NCI-H774 (cell line): ENCODE measurements around the gene EPYC.
A peak's percentile ranks its signal among the peaks of the same experiment; 100 is the strongest.

ENCODE experiments used
- DNase-seq: peaks from one replicate; lab custom pipeline; 2025; lab: John Stamatoyannopoulos, UW

The EPYC gene

DNA sequence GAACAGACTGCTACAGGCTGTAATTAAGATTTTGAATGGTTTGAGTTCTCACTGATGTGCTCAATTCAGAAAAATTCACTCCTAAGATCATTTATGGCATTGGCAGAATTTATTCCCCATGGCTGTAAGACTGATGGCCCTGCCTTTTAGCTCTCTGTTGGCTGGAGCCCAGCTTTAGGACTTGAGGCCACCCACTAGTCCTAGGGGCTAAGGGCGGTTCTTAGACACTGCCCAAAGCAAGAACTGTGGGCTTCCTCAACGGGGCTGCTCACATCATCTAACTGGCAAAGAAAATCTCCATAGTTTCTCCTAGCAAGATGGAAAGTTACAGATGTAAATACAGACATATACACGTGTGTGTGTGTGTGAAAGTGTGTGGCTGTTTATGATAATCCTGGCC is 46.4 kb downstream of the EPYC start:
- no peak for DNase-seq

DNA sequence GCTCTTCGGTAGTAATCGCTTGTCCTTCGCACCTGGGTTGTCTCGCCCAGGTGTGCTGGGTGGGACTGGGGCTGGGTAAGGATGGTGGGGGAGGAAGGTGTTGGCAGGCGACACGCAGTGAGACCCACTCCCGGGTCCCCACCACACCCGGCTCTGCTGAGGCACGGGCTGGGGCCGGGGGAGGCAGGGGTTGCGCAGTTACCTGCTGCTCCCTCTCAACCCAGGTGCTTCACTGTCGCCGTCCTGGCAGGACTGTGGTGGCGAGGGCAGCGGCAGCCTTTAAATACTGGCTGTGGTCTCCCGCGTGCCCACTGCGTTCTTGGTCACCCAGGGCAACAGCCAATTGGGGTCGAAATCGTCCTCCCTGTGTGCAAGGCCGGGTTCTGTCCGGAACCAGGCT is 49.9 kb downstream of the EPYC start, which contains the start of gene CCER1:
Gene CCER1 (minus strand): TSS at position 256 of the 400 bp plus-strand sequence. CDS start 434 bp downstream, outside the sequence.
- no peak for DNase-seq

DNA sequence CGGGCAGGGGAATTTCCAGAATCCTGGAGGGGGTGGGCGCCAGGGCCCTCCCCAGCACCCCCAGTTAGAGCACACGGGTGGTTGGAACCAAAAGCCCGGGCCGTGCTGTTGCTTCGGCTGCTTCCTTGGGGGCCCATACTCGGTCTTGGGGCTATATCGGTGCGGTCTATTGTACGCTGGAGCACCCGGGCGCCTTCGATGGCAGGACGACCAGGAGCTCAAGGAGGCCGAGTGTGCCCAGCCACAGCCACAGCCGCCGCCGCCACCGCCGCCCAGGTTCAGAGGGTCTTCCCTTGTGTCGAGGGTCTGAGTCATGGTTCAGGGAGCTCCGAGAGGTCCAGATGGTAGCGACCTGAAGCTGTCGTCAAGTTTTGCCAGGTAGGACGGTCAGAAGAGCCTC is 50.3 kb downstream of the EPYC start:
- no peak for DNase-seq

DNA sequence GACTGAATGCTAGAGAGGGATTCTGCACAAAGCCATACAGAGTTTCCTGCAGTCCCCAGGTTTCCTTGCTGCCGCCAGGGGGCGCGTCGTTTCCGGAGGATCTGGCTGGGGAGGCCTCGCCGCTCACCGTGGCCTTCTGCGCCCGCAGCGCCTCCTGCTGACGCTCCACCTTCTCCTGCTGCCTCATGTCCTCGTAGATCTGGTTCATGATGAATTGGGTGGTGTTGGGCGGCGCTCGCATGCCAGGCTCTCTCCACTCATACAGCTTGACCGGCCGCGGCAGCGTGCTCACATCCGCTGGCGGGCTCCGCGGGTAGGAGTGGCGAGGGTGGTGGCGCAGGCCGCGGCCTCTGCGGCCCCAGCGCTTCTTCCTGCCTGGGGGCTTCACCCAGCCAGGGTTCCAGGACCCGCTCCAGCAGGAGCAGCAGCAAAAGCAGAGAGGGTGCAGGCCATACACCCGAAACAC is 50.8 kb downstream of the EPYC start:
- no peak for DNase-seq

DNA sequence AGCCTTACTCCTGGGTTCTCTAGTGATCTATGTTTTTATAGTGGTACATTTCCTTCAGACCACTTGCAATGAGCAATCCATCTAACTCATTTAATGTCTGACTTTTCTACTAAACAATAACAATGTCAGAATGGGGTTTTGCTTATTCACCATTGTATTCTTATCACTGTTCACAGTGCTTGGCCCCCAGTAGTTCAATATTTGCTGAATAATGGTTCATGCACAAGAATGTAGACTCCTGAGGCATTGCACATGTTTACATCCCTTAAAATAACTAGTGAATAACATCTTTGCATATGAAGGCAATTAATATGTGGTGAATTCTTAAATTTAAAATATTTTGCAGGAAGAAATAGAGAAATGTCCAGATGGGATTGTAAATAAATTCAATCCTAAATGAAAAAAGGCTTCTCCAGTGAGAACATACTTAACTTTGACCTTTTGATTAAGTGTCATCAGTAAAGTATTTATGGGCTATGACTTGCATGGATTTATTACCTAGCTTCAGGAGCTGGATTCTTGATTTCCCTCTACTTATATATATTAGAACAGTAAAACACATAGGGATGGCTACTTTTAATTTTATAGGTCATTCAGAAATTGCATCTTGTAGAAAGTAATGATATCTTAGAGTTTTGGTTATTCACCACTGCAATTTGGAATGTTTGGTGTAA is 53.2 kb downstream of the EPYC start:
- no peak for DNase-seq

DNA sequence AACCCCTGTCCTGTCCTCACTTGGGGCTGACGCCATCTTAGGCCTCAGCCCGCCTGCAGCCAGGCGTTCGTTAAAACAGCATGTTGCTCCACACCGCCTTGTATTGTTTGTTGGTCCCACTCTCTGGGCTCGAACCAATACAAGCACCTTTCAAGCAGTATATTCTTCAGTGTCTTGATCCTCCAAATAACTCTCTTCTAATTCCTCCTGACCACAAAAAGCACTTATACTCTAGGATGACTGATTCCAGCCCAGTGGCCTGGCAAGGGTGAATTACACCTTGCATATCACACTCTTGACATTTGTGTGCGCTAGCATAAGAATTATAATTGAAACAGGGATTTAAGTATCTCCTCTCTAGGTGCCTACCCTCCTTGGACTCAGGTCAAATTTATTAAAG is 56.9 kb downstream of the EPYC start:
- DNase-seq, result no peak

DNA sequence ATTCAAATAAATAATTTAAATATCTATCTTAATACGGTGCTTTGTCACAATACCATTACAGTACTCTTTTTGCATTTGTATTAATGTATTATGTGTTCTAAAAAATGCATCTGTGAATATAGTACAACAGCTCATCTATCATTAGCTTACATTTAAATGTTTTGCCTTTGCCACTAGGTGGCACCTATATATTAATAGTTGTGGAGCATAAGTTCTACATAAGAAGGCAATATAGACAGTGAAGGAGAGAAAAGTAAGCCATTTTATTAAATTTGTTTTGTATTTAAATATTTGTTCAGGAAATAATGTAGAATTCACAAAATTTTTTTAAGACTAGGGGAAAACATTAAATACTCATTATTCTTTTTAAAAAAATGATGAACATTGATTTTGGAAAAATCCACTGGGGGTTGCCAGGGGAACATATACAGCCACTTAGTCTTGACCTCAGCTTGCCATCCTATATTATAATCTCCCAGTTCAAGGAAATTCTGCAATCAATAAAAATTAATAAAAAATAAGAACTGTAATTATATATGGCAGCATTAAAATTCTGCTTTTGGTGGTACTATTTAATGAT is 59.6 kb downstream of the EPYC start:
- DNase-seq, result peak; percentile 33

DNA sequence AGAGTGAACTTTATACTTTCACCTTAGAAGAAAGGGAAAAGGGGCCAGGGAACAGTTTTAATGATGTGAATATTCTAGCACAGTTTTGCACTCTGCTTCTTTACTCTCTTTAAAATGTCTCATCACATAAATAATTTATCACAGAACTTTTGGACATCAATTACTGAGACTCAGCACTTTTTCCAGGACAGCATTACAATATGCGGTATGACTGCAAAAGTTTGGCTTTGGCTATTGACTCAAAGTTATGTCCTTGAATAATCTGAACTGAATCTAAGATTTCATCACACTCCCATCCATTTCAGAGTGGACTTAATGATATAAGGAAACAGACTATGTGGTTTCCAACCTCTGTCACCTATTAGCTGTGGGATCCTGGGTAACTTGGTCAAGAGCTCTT is 61.5 kb downstream of the EPYC start:
- no peak for DNase-seq

DNA sequence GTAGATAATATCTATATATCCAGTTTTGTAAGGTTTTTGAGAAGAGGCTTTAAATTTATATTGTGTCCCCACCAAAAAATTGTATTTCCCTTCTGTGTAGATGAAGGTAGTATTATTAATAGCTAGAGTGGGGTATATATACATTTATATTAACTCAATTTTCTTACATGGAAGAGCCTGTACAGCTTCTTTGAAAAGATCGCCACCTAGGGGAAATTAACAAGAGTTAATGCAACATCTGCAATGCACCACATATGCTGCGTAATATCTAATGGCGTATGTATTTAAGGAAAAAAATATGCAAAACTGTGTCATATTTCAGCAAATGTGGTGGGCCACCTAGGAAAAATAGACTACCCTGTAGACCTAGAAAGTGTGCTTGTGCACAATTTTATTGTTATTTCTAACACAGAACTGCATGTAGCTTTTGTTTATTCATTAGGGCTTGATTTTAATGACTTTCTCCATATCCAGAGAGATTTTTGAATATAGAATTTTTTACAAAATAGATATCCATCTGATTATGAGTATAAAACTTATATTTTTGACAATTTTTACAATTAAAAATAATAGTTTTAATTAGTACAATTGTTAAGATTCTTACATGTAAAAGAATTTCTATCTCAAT is 63.8 kb downstream of the EPYC start:
- DNase-seq, result peak; percentile 54

DNA sequence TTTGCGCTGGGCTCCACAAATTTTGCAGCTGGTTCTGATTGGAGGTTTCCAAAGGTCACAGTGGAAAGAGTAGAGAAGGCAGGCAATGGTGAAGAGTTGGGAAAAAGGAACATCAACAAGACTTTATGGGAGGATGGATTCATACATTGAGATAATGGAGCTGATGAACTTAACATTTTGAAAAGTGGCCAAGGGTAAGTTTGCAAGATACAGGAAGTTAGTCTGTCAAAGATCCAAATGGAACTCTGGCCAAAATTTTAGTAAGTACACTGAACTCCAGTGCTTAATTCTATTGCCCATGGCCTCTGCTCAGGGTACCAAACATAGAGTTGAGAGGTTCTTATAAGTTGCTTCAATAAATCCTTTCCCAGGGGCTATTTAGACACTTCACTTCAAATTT is 65.4 kb downstream of the EPYC start:
- DNase-seq, result no peak

DNA sequence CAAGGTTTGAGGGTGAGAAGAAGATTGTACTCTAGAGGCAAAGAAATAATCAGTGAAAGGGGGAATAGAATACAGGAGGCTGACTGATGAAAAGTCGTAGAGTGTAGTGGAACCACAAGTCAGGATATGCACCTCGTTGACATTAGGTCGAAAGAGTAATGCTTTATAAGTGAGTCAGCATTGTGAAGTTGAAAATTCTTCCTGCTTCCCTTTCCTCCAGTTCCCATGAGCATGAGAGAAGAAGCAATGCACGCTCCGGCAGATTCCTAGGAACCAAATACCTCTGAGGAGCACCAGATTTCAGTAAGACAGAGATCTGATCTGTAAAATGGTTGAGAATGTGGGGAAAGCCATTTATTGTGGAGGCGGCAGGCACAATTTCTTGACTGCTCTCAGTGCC is 66.3 kb downstream of the EPYC start:
- no peak for DNase-seq

DNA sequence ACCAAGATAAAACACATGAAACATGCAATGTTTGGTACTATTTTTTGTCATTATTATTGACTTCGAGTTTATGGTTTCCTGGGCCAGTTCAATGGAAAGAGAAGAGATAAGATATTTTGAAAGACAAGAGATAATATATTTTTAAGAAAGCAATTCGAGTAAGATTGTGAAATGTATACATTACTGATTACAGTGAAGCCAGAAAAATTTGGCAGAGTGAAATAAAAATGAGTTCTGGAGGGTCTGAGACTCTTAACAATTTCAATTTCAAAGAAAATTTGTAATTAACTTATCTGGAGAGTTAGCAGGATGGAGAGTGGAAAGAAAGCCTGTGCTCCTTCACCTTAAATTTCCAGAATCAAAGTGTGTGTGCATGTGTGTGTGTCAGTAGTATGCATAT is 67.1 kb downstream of the EPYC start:
- no peak for DNase-seq

DNA sequence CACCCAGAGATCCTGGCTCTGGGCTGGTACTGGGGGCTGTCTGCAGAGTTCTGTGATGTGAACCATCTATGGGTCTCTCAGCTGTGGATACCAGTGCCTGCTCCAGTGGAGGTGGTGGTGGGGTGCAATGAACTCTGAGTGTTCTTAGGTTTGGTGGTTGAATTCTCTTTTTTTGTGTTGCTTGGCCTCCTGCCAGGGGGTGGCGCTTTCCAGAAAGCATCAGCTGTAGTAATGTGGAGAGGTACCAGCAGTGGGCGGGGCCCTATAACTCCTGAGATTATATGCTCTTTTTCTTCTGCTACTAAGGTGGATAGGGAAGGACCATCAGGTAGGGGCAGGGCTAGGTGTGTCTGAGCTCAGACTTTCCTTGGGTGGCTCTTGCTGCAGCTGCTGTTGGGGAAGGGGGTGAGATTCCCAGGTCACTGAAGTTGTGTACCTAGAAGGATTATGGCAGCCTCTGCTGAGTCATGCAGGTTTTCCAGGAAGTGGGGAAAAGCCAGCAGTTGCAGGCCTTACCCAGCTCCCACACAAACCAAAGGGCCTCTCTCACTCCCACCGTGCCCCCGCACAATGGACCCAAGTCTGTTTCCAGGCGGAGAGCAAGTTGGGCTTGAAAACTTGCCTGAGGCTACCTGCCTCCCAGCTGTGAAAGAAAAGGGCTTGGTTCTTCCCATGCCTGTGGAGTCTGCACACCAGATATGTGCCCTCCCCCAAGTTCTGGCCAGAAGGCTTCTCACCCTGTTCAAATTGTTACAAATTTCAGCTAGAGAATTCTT is 68.4 kb downstream of the EPYC start:
- DNase-seq, result no peak

DNA sequence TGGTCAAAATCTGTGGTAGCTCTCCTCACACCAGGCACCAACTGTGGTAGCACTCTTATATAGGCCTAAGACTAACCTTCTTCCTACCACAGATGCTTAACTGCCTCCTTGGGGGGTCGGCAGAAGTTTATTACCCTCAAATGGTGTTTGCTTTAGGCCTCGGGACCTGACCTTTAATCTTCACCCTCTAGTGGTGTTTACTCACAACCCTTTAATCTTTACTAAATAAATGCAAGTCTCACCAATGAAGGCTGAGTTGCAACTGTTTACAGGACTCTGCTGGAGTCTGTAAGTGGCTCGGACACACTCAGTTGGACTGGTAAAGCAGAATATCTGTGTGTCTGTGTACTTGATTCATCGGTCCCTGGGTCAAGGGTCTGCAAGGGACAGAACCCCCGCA is 79.2 kb downstream of the EPYC start:
- no peak for DNase-seq

DNA sequence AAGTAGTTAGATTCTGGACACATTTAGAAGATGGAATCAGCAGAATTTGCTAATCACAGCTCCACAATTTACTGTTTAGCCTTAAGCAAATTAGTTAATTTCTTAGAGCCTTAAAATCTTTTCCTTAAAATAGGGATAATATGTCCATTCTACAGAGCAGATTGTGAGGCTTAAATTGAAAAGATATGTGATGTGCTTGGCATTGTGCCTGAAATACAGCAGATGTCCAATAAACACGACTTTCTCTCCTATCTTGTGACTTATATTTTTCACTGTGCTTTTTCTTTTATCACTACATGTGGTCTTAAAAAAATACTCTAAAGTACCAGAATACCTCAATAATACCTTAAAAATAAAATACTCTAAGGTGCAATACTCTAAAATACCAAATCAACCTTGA is 80.4 kb downstream of the EPYC start:
- no peak for DNase-seq

DNA sequence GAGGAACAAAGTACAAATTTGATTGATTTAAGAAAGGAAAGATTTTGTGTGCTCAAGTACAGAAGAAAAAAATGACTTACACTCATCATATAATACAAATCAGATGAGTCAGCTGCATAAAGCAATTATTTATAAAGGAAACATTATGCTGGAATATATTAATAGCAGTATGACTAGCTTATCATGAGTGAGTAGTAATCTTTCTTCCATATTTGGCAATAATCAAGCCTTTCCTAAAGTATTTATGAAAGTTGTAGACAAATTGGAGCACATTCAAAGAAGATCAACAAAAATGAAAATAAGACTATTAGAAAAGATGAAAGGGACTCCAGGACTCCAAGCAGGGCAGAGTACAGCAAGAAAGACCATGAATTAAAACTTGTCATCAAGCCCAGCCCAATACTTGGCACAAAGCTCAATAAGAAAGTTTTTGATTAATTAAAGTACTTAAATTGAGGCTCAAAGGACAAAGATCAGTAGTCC is 82.6 kb downstream of the EPYC start:
- DNase-seq, result no peak

DNA sequence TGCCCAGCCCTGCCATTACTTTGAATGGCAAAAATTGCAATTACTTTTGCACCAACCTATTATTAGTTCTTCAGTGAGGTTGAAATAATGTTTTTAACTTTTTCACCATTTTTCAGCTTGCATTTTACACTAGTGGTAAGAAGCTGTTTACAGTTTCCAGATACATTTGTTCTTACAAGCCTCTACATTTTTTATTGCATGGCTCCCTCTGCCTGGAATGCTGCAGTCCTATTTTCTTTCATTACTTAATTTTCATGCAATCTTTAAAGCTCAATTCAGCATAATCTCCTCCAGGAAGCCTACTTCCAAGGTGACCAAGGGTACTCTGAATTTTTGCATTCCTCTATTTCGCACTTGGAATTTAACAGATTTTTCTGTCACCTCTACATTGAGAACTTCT is 83.2 kb downstream of the EPYC start:
- DNase-seq, result no peak

DNA sequence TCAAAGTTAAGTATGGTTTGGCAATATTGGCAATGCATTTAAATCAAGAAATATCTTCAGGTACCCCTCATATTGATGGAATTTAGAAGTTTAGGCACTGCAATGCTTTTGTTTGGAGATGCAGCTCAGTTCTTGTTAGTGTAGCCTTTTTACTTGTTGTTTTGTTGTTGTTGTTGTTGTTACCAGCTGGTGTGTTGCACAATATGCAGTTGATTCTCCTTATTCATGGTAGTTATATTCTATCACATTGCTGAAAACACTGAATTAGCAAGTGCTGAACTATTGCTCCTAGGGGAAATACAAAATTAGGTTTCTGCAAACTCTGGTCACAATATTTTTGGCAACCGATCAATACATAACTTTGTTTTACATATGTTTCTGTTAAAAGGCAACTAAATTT is 84.5 kb downstream of the EPYC start:
- DNase-seq, result no peak

DNA sequence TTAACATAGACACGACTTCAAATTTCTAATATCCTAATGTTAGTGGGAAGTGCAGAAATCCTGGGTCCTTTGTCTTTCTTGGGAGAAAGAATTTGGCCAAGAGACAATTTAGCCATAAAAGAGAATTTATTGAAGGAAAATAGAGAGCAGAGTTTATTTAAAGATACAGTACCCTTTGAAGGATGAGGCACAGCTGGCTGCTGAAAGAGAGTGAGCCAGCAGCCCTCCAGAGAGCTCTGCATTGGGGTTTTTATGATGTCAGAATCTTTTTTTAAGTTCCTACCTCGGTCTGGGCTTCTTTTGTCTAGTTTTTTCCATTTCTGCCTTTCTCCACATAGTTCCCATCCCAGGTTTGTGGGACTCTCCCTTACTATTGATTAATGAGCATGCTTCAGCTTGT is 87.3 kb downstream of the EPYC start:
- DNase-seq, result no peak

DNA sequence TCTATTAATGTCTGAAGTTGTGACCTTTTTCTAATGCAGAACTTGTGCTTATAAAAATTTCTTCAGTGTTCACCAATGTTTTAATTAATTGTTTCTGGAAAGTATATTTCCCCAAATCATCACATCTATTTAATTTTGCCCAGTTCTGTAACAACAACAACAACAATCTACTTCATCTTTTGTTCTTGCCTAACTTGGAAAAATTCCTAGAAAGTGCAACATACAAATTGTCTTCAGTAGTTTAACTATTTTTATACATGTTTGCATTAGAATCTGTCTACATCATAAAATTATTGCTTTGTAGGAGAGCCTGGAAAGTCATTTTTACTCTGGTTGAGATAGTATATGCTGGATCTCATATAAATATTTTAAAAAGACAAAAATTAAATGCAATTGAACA is 88.3 kb downstream of the EPYC start:
- no peak for DNase-seq

DNA sequence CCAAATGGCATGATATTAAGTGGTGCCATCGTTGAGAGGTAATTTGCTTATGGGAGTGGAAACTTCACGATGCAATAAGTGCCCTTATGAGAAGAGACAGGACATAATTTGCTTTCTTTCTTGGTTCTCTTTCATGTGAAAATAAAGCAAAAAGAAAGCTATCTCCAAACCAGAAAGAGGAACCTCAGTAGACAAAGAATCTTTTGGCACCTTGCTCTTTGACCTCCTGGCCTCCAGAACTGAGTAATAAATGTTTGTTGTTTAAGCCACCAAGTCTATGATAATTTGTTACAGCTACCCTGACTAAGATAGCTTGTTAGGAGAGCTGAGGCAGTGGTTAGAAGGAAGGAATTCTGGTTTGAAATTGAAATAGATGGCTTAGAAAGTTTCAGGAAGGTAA is 89.4 kb downstream of the EPYC start:
- no peak for DNase-seq
